GM19351 (cell line): ENCODE results near the gene DACT2.
"Not testable (repeated sequence)": the region's sequence is repeated elsewhere in the genome, so short reads cannot be mapped to it uniquely, and the experiment has no call there.

Source experiments
- ATAC-seq: cut with Tn5 transposase; IDR thresholded peaks from one replicate; pipeline ENCODE4 v1.9.1; 2021; ENCODE audit warnings: mild to moderate bottlenecking, moderate library complexity; ENCODE audit not compliant: unreplicated experiment

Gene DACT2, protein sequence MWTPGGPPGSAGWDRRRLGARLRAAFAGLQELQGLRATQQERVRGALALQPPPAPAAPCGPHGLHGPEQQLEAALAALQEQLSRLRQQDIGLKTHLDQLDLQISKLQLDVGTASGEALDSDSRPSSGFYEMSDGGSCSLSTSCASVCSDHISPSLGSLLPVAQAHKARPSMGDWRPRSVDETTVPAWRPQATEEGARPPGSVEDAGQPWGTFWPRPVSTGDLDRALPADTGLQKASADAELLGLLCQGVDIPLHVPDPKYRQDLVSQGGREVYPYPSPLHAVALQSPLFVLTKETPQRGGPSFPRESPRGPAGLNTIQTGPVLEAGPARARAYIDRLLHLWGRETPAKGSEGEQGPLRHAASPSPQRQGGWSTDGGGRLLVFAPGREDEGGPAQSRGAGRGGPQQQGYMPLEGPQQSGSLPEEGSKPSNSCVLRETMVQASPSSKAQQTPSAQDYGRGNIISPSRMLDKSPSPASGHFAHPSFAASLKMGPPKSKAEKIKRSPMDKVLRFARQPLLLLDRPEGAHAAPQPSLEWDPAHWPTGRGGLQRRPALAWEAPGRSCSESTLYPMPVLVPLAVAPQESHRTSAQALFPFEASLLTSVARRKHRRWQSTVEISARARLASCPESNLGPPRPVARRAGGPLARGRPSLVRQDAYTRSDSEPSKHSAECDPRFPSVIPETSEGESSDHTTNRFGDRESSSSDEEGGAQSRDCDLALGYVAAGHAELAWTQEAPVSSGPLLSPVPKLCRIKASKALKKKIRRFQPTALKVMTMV

GRCh38 chr6:168319279-168320111 lies at the start of gene DACT2:
TSS of gene DACT2 (minus strand) at chr6:168319777. CDS start at chr6:168319633, 144 bp downstream.
- no peak for ATAC-seq

DNA sequence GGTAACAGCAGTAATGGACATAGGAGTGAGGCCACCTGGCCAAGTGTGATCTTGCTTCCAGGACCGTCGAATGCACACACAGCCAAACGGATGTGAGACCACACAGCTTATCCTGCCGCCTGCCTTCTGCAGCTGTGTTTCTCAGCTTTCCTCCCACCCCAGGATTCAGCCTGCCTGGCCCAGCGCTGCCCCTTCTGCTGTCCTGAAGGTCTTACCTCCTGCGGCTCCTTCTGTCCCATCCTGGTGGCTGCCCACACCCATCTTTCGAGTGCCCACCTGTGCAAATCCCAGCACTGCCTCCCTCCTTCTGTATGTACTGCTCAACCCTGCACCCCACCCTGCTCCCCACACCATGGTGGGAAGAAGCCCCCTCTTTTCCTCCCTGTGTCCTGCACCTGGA lies 49.4 kb upstream of the DACT2 start:
- no peak for ATAC-seq

GRCh38 chr6:168368066-168368820 lies 48.7 kb upstream of the DACT2 start:
- no peak for ATAC-seq

GRCh38 chr6:168367285-168367751 lies 47.7 kb upstream of the DACT2 start:
- no peak for ATAC-seq

- ATAC-seq: no peak
These were observed 46.9 kb upstream of the DACT2 start for GRCh38 chr6:168366473-168366872.

GRCh38 chr6:168365422-168366165 lies 46.0 kb upstream of the DACT2 start:
- ATAC-seq: no peak

- ATAC-seq: no peak
These were observed 45.3 kb upstream of the DACT2 start for GRCh38 chr6:168364793-168365421.

DNA sequence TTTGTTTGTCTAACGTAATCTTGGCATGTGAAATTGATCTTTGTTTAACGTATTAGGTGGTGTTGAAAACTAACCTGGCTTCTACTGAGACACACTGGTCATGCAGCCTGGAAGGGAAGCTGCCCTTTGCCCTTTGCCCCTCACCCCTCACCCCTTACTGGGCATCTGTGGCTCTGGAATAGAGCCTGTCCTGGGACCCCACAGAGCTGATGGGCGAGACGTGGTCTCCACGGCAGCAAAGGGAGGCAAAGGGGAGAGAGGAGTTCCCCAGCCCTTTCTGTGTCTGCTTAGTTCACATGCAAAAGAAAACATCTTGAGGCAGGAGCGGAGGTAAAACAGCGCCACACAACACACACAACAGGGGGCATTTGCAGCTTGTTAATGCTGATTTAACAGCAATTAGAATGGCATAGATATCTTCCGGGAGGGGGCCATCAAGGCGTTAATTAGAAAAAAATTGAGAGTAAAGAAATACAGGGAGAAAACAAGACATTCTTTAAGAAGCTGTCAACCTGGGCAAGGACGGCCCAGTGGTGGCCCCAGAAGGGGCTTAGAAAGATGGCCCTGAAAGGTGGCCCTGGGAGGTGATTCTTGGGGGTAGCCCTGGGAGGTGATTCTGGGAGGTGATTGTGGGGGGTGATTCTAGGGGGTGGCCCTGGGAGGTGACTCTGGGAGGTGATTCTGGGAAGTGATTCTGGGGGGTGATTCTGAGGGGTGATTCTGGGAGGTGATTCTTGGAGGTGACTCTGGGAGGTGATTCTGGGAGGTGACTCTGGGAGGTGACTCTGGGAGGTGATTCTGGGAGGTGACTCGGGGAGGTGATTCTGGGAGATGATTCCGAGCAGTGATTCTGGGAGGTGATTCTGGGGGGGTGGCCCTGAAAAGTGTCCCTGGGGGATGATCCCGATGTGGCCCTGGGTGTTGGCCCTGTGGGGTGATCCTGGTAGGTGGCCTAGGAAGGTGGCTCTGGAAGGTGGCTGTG lies 44.5 kb upstream of the DACT2 start:
- ATAC-seq: no peak

DNA sequence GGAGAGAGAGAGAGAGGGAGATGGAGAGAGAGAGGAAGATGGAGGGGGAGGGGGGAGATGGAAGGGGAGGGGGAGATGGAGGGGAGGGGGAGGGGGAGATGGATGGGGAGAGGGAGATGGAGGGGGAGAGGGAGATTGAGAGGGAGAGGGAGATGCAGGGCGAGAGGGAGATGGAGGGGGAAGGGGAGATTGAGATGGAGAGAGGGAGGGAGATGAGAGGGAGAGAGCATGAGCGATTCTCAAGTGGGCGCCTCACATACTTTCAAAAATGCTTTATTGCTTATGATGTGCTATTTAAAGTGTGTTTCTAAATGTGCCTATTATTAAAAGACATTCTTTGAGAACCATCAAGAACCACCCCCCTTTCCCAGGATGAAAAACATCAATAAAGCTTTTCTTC lies 43.7 kb upstream of the DACT2 start:
- ATAC-seq: no peak

DNA sequence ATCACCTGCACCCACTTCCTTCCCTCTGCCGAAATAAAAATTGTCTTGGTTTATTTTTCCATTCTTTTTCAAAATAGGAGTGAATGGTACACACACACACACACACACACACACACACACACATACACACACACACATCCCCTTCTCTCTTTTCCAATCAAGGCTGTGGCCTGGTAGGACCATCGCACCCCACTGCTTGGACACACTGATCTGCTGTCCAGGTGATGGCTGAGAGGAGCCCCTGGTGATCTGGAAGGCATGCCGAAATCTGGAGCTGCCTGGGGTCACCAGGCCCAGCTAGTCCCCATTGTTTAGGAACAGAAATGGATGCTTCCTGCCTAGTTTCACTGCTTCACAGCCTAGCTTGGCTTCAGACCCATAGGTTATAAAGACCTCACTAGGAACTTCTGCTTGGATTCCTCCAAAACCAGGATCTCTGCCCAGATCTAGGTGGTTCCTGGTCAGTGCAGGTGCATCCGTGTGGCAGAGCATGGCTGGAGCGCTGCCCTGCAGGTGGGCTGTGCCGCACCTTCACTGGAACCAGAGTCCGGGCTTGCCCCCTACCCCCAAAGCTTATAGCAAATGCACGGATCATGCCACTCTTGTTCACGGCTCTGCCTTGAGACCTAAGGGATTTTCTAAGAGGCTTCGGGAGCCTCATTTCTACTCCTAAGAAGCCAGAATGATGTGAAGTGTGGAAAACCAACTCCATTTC lies 42.9 kb upstream of the DACT2 start:
- no peak for ATAC-seq

GRCh38 chr6:168361766-168362165 lies 42.2 kb upstream of the DACT2 start:
- no peak for ATAC-seq

DNA sequence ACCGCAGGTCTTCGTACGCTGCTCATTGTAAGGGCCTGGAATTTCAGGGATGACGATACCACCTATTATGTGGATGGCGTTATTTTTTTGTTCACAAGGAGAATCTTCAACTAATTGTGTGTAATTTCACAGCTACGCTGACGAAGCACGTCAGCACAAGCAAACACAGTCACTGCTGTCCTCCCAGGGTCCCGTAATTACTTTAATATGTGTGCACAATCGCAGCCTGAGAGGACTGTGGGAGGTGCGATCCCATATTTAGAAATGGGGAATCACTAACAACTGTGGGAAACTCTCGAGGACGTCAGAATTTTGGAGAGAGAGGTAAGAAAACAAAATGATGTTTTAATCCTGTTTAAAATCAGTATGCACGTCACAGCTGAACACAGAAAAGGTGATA lies 40.2 kb upstream of the DACT2 start:
- no peak for ATAC-seq

- no peak for ATAC-seq
These were observed 39.4 kb upstream of the DACT2 start for GRCh38 chr6:168358842-168359420.

- not testable (repeated sequence) for ATAC-seq
These were observed 37.3 kb upstream of the DACT2 start for GRCh38 chr6:168356872-168357271.

DNA sequence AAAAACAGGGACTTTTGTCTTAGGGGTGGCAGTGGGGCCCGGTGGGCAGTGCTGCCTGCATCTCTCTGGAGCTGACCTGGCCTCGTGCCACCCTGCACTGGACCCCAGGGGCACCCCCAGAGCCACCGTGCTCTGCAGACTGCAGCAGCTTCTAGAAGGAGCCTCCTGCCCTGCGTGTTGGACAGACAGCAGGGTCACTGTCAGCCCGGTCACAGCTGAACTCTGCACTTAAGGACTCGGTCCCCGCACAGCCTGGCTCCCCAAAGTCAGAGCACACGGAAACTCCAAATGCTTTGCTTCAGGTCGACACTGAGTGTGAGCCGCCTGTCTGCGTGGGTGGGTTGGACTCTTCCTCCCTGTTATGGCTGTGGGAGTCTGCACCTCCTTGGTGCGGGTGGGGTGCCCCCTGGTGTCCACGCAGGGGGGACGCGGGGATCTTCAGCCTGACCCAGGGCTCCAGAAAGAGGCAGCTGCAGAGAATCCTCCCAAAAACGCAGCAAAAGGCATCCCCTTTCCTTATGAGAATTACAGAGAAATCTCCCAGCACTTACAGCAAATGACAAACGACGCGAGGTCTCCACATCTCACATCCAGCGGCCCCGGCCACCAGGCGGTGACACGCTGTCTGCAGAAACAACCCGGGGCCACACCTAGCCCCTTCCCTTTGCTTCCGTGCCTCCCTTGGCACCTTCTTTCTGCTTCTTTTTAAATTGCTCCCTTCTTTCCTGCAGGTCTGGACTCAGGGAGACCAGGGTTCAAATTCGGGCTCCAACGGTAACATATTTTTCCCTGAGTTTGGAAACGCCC lies 36.3 kb upstream of the DACT2 start:
- ATAC-seq: no peak

DNA sequence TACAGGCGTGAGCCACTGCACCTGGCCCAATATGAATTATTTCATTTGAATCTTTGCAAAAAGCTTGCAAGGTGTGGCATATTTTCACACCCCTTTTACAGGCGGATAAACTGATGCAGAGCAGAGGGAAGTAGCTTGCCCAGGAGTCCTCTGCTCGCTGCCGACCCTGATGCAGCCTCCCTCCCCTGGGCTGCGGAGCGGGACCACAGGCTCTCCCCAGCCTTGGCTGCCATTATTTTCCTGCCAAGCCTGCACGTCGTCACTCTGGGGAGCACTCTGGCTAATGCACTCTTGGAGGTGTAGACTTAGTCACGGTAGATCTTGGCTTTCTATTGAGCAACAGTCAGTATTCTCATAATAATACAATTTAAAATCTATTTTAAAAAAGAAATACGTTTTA lies 34.8 kb upstream of the DACT2 start:
- ATAC-seq: no peak
